NCI-H748 (cell line): ENCODE data around the gene SLAMF8.

Experiments
- DNase-seq: peaks from one replicate; lab custom pipeline; 2025; ENCODE audit not compliant: unreplicated experiment; lab: John Stamatoyannopoulos, UW

Gene SLAMF8

GRCh38 chr1:159868766-159869165, 42.1 kb downstream of the SLAMF8 start:
- no peak for DNase-seq

- DNase-seq: no peak
These were observed 42.5 kb downstream of the SLAMF8 start for GRCh38 chr1:159869173-159869572.

- no peak for DNase-seq
These were observed 42.9 kb downstream of the SLAMF8 start for GRCh38 chr1:159869607-159870006.

- DNase-seq: no peak
These were observed 44.0 kb downstream of the SLAMF8 start for GRCh38 chr1:159870704-159871103.

- DNase-seq: no peak
These were observed 46.2 kb downstream of the SLAMF8 start for GRCh38 chr1:159872891-159873290.

- no peak for DNase-seq
These were observed 47.0 kb downstream of the SLAMF8 start for GRCh38 chr1:159873530-159874143.

GRCh38 chr1:159877695-159878444, 51.2 kb downstream of the SLAMF8 start:
- peak; percentile 30 for DNase-seq

- no peak for DNase-seq
These were observed 52.5 kb downstream of the SLAMF8 start for GRCh38 chr1:159879136-159879535.

- no peak for DNase-seq
These were observed 53.3 kb downstream of the SLAMF8 start for GRCh38 chr1:159879977-159880376.

GRCh38 chr1:159880430-159880829, 53.8 kb downstream of the SLAMF8 start:
- no peak for DNase-seq

GRCh38 chr1:159881622-159882526, 55.2 kb downstream of the SLAMF8 start:
- peak; percentile 97 for DNase-seq

GRCh38 chr1:159882527-159882862, 55.8 kb downstream of the SLAMF8 start:
- DNase-seq: no peak

- no peak for DNase-seq
These were observed 56.5 kb downstream of the SLAMF8 start for GRCh38 chr1:159883134-159883533.

- no peak for DNase-seq
These were observed 57.6 kb downstream of the SLAMF8 start for GRCh38 chr1:159884296-159884695.
